ENCODE data around the gene ENPP7. TPM values are rescaled to one million over a fixed set of nuclear protein-coding genes. Genes with fewer than 3 reads are reported as not detected.

ENPP7 gene
- total RNA-seq, 1 experiment from 2014 or later: not detected

- H3K4me2 ChIP-seq (ENCODE audit: low read length): no peak overlapping the region
- no peak for ATAC-seq
- no peak overlapping the region for H2AFZ ChIP-seq (ENCODE audit: low read depth, low read length, poor library complexity, severe bottlenecking)
- no peaks in the 10 kb centered on the region for H3K9me2 ChIP-seq (ENCODE audit: insufficient read depth)
- no peak overlapping the region for H3K27ac ChIP-seq (ENCODE audit: low read depth, low read length)
- no peak overlapping the region for H3K4me3 ChIP-seq (replicated peaks in 1 of 2; ENCODE audit: low read depth in 1 of 2, low read length in 2 of 2)
- ChIA-PET RAD21 (ENCODE audit: low non-redundant PET in 1 of 2, low total read pairs in 2 of 2, uncharacterized antibody in 2 of 2, unreplicated experiment in 2 of 2) (no interaction called here), CTCF (interaction anchor here (1.3 to 1.6 kb wide), 3 partner anchors 34 to 92 kb away, joined by 3 read pairs; no protein-coding TSS in a partner anchor), POLR2A (interaction anchor here (0.6 kb wide), 1 partner anchor 54 kb away, joined by 3 read pairs; the partner anchor contains the start of gene CBX8)
- no peaks in the 10 kb centered on the region for H3K9me3 ChIP-seq (ENCODE audit: control insufficient read depth in 1 of 2, insufficient read depth in 1 of 2, low read depth in 1 of 2, low read length in 2 of 2)
- H3K27me3 ChIP-seq (ENCODE audit: insufficient read depth, low read length): 0 out of 2 replicates have a peak, but pooled peaks cover 3% of the 10 kb centered on the region
- H3K36me3 ChIP-seq (ENCODE audit: control insufficient read depth in 1 of 2, insufficient read depth in 2 of 2, low read length in 2 of 2): no peaks in the 10 kb centered on the region
- peaks cover 11 to 33% of the 10 kb centered on the region in 2 experiments; a peak in 3 of 4 replicates for H3K4me1 ChIP-seq (ENCODE audit: control insufficient read depth in 1 of 2, insufficient read depth in 2 of 2, low read length in 2 of 2)
- no peaks in the 10 kb centered on the region for H4K20me1 ChIP-seq (ENCODE audit: insufficient read depth)
- H3K79me2 ChIP-seq (ENCODE audit: insufficient read depth, low read length): no peaks in the 10 kb centered on the region
- intact Hi-C loops (cut with micrococcal nuclease): loop anchor here (2.0 kb wide), 1 partner anchor 174 kb away; no protein-coding TSS in a partner anchor
- TF ChIP-seq EZH2phosphoT487 (IDR thresholded peaks at IDR 0.05; ENCODE audit: borderline replicate concordance) (no peak), FOSL1 (IDR thresholded peaks at IDR 0.05; ENCODE audit: low read depth) (no peak), EZH2 (IDR thresholded peaks at IDR 0.05) (no peak), ELF1 (IDR thresholded peaks at IDR 0.05; ENCODE audit: borderline replicate concordance, low read depth) (no peak), SP1 (IDR thresholded peaks at IDR 0.05; ENCODE audit: low read depth) (no peak), ZNF274 (IDR thresholded peaks at IDR 0.05; ENCODE audit: low read depth, low read length) (no peak), ATF3 (IDR thresholded peaks at IDR 0.05) (no peak), ZFX (IDR thresholded peaks at IDR 0.05) (no peak), SRF (IDR thresholded peaks at IDR 0.05; ENCODE audit: low read depth) (no peak), POLR2A (IDR thresholded peaks at IDR 0.05; ENCODE audit: borderline replicate concordance, extremely low read depth, insufficient read depth, insufficient read length) (no peak), ZBTB33 (IDR thresholded peaks at IDR 0.05; ENCODE audit: extremely low read depth, insufficient replicate concordance, low read length) (no peak), SIN3A (IDR thresholded peaks at IDR 0.05; ENCODE audit: low read depth) (no peak), RAD21 (IDR thresholded peaks at IDR 0.05; ENCODE audit: low read depth) (no peak), POLR2AphosphoS5 (IDR thresholded peaks at IDR 0.05; ENCODE audit: low read depth, low read length) (no peak), YY1 (IDR thresholded peaks at IDR 0.05; ENCODE audit: extremely low read depth, insufficient replicate concordance, low read depth, low read length) (no peak), TCF7L2 (IDR thresholded peaks at IDR 0.05; ENCODE audit: borderline replicate concordance, extremely low read depth, insufficient read depth, insufficient read length) (no peak), EGR1 (IDR thresholded peaks at IDR 0.05; ENCODE audit: low read depth) (no peak), CBX3 (IDR thresholded peaks at IDR 0.05; ENCODE audit: low read depth) (no peak)
- TF ChIP-seq, protein P1, sequence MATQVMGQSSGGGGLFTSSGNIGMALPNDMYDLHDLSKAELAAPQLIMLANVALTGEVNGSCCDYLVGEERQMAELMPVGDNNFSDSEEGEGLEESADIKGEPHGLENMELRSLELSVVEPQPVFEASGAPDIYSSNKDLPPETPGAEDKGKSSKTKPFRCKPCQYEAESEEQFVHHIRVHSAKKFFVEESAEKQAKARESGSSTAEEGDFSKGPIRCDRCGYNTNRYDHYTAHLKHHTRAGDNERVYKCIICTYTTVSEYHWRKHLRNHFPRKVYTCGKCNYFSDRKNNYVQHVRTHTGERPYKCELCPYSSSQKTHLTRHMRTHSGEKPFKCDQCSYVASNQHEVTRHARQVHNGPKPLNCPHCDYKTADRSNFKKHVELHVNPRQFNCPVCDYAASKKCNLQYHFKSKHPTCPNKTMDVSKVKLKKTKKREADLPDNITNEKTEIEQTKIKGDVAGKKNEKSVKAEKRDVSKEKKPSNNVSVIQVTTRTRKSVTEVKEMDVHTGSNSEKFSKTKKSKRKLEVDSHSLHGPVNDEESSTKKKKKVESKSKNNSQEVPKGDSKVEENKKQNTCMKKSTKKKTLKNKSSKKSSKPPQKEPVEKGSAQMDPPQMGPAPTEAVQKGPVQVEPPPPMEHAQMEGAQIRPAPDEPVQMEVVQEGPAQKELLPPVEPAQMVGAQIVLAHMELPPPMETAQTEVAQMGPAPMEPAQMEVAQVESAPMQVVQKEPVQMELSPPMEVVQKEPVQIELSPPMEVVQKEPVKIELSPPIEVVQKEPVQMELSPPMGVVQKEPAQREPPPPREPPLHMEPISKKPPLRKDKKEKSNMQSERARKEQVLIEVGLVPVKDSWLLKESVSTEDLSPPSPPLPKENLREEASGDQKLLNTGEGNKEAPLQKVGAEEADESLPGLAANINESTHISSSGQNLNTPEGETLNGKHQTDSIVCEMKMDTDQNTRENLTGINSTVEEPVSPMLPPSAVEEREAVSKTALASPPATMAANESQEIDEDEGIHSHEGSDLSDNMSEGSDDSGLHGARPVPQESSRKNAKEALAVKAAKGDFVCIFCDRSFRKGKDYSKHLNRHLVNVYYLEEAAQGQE (IDR thresholded peaks at IDR 0.05; ENCODE audit: low read depth): no peak
- TF ChIP-seq, protein P2, sequence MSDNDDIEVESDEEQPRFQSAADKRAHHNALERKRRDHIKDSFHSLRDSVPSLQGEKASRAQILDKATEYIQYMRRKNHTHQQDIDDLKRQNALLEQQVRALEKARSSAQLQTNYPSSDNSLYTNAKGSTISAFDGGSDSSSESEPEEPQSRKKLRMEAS (IDR thresholded peaks at IDR 0.05): no peak
- no TSS peak for BruUV-seq (replicated peaks)
- no peak for DNase-seq (ENCODE audit: low read depth, low spot score)
- no peak overlapping the region for H3K9ac ChIP-seq (ENCODE audit: low read length)
Measured at GRCh38 chr17:79742951-79743476, 12.3 kb downstream of the ENPP7 start.
